Measurements from ENCODE around the gene LRRC14B.
"Not testable (repeated sequence)": the region's sequence is repeated elsewhere in the genome, so short reads cannot be mapped to it uniquely, and the experiment has no call there.

LRRC14B gene

GRCh38 chr5:160921-161802 lies 30.1 kb upstream of the LRRC14B start:
- no peak for DNase-seq

- no peak for DNase-seq
Measured at GRCh38 chr5:161803-162110, 29.5 kb upstream of the LRRC14B start.

DNA sequence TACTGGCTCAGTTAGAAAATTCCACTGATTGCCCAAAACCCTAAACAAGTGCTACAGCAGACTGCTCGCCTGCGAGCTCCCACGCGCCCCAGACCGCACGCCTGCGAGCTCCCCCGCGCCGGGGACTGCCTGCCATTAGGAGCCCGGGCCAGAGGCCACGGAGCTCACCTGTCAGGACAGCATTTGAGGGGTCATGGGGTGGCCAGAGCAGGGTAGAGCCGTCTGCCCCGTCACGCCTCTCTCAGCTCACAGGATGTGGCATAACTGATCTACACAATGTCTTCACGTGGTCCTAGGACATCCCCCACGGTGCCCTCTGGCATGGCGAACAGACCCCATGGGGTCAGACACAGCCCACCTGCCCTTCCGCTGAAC lies 29.1 kb upstream of the LRRC14B start:
- no peak for DNase-seq

DNA sequence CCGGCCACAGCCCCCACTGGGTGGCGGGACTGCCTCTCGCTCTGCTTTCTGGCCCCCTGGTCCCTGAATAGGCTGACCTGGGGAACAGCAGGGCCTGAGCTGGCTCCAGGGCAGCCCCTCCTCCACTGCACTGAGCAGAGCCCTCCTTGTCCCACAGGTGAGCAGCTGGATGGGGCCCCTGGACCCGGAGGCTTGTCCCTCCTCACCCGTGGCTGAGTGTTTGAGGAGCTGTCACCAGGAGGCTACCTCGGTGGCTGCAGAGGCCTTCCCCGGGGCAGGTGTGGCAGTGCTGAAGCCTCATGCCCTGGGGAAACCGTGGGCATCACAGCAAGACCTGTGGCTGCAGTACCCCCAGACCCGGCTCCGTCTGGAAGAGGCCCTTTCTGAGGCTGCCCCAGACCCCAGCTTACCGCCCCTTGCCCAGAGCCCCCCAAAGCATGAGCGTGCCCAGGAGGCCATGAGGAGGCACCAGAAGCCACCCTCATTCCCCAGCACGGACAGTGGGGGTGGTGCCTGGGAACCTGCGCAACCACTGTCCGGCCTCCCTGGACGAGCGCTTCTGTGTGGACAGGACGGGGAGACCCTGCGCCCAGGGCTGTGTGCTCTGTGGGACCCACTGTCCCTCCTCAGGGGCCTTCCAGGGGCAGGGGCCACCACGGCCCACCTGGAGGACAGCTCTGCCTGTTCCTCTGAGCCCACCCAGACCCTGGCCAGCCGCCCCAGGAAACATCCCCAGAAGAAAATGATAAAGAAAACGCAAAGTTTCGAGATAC lies 28.5 kb upstream of the LRRC14B start:
- no peak for DNase-seq

DNA sequence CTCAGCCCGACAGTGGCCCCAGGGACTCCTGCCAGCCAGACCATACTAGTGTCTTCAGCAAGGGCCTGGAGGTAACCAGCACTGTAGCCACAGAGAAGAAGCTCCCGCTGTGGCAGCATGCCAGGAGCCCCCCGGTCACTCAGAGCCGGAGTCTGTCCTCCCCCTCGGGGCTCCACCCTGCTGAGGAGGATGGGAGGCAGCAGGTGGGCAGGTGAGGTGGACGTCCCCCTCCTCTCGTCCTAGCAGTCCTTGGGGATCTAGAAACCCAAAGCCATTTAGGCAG lies 28.0 kb upstream of the LRRC14B start:
- no peak for DNase-seq

- DNase-seq = no peak
Measured at GRCh38 chr5:163841-164240, 27.5 kb upstream of the LRRC14B start.

DNA sequence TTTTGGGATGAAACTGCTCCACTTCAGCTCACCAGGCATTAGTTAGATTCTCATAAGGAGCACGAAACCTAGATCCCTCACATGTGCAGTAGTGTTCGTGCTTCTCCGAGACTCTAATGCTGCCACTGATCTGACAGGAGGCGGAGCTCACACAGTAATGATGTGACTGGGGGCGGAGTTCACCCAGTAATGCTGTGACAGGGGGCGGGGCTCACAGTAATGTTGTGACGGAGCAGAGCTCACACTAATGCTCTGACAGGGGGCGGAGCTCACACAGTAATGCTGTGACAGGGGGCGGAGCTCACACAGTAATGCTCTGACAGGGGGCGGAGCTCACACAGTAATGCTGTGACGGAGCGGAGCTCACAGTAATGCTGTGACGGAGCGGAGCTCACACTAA lies 27.1 kb upstream of the LRRC14B start:
- DNase-seq = no peak

- DNase-seq = not testable (repeated sequence)
Measured at GRCh38 chr5:164783-165182, 26.5 kb upstream of the LRRC14B start.

DNA sequence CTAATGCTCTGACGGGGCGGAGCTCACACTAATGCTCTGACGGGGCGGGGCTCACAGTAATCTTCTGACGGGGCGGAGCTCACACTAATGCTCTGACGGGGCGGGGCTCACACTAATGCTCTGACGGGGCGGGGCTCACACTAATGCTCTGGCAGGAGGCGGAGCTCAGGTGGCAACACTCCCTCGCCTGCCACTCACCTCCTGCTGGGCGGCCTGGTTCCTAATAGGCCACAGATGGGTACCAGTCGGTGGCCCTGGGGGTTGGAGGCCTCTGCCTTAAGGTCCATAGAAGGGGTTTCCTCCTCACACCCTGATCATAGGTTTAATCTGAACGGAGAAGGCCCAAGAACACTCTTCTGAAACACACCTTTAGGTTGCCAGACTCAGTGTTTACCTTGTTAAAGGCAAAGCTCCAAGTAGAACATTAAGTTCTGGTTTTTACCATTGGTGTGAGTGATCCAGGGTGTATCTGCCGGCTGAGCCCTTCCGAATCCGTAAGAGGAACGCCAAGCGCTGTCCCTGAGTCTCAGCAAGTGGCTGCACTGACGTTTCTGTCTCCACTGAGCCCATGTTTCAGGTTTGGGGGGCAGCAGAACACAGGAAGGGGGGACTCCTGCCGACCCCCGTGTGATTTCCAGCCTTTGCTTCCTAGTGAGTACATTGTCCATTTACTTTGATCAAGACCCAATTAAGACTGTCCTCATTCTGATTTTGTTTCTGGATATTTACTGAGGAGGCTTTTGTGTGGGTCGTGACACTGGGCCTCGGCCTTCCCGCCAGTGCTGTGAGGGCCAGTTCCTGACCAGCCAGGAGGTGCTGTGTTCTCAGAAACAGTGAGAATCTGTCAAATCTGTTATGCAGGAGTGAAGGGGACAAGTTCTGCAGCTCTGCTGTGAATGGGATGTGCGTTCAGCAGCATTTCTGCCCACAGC lies 24.6 kb upstream of the LRRC14B start:
- no peak for DNase-seq

- DNase-seq = no peak
Measured at GRCh38 chr5:167511-167910, 23.8 kb upstream of the LRRC14B start.

- DNase-seq = no peak
Measured at GRCh38 chr5:167982-168660, 23.2 kb upstream of the LRRC14B start.

- no peak for DNase-seq
Measured at GRCh38 chr5:169071-169727, 22.1 kb upstream of the LRRC14B start.

GRCh38 chr5:169728-170094 lies 21.6 kb upstream of the LRRC14B start:
- DNase-seq = no peak

DNA sequence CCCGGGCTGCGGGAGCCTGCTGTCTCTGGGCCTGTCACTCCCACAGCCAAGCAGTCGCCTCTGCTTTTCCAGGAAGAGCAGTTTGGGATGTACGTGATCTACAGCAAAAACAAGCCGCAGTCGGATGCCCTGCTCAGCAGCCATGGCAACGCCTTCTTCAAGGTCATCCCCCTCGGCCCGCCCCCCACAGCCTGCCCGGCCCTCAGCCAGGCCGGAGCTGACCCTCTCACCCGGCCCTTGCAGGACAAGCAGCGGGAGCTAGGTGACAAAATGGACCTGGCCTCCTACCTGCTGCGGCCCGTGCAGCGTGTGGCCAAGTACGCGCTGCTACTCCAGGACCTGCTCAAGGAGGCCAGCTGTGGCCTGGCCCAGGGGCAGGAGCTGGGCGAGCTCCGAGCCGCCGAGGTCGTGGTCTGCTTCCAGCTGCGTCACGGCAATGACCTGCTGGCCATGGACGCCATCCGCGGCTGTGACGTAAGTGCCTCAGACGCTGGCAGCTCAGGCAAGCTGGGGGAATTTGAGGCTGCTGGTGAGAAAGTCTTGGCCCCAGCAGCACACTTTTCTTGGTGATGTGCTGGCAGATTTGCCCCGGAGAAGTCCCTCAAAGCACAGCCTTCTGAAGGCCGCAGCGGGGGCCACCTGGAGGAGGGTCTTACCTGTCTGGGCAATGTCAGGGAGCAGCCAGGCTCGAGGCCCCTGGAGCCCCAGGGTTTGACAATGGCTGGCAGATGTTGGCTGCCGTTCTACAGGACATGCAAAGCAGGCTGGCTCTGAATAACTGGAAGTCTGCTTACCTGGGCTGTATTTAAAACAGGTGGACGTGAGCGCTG lies 20.1 kb upstream of the LRRC14B start:
- no peak for DNase-seq

GRCh38 chr5:171801-172331 lies 19.4 kb upstream of the LRRC14B start:
- DNase-seq = no peak

DNA sequence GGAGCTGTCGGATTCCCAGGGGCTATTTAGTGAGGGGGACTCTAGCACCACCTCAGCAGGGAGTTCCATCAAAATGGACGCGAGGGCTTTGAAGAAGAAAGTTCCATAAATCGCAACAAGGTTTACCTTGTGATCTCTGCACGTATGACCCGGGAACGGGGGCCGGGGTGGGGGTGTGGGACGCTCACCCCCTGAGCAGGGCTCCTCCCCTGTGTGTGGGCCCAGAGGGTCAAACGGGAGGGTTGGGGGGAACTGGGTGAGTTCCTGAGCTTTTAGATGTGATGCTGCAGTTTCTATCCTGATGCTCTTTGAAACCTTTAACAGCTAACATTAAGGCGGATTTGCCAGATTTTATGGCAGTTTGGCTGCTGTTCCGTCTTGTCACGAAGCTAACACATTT lies 18.9 kb upstream of the LRRC14B start:
- no peak for DNase-seq

DNA sequence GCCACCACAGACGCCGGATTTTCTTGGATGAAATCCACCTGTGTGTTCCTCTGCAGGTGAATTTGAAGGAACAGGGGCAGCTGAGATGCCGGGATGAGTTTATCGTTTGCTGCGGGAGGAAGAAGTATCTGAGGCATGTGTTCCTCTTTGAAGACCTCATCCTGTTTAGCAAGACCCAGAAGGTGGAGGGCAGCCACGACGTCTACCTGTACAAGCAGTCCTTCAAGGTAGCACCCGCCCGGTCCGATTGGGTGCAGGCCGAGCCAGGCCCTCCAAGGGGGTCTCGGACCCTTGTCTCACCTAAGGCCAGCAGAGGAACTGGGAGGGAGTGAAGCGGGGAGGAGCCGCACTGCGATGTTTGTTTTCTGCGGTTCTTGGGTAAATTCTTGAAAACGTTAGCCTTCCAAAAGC lies 18.4 kb upstream of the LRRC14B start:
- DNase-seq = no peak

GRCh38 chr5:173392-174290 lies 17.7 kb upstream of the LRRC14B start:
- no peak for DNase-seq

- no peak for DNase-seq
Measured at GRCh38 chr5:174291-174600, 17.0 kb upstream of the LRRC14B start.

DNA sequence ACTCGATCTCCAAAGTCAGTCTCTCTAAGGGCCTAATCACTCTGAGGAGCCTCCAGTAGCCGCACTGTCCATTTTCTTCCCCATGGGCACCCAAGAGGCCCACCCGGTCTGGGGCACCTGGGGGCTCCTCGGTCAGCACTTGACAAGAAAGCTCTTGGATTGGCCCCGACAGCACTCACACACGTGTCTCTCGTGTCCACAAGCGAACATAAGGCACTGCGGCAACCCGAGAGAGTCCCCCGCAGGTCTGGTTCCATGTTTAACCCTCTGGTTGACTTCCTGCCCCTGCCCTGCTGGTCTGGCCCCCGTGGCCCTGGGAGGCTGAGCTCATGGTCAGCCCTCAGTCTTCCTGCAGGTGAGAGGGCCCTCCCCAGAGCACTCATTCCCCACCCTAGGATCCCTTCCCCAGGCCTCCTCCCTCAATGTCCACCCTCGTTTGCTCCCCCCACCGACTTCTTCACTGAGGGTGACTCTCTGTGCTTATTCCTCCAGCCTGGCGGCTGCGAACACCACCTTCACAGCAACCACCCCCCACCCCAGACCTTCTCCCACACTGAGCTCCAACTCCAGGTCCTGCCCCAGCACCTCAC lies 16.3 kb upstream of the LRRC14B start:
- DNase-seq = no peak

Data from NCI-H774 (cell line).